SU-DHL-6 (cell line): ENCODE measurements around the gene C4B.

Experiments used
- H2AFZ ChIP-seq: fragments of 200-600 bp; sonication (generic); 2 replicates; pipeline ENCODE4 v1.6.1; 2014; ENCODE audit warnings: low read depth, mild to moderate bottlenecking, moderate library complexity, mixed read lengths, antibody characterized with exemption, low read length; ENCODE audit not compliant: severe bottlenecking
- H3F3A ChIP-seq: fragments of 200-600 bp; shearing (Covaris generic); 2 replicates; pipeline ENCODE4 v1.6.0; 2016; ENCODE audit warnings: antibody characterized with exemption, mild to moderate bottlenecking; ENCODE audit not compliant: insufficient read depth
- H3K27ac ChIP-seq: fragments of 200-600 bp; sonication (generic); 2 replicates; pipeline ENCODE4 v1.5.1; 2016; ENCODE audit warnings: low read depth, mild to moderate bottlenecking, low read length, moderate library complexity, mixed read lengths
- H3K27me3 ChIP-seq: fragments of 200-600 bp; sonication (generic), shearing (Covaris generic); 2 replicates; pipeline ENCODE4 v1.6.0; 2014; ENCODE audit warnings: mild to moderate bottlenecking, low read length
- H3K36me3 ChIP-seq: fragments of 200-600 bp; sonication (generic); 2 replicates; pipeline ENCODE4 v1.6.1; 2014; ENCODE audit warnings: mild to moderate bottlenecking, low read length, mixed read lengths
- H3K4me2 ChIP-seq: fragments of 300-600, 200-600 bp; shearing (Covaris generic), sonication (generic); 2 replicates; pipeline ENCODE4 v1.6.0; 2014; ENCODE audit warnings: low read length, low read depth, mild to moderate bottlenecking; ENCODE audit not compliant: poor library complexity, severe bottlenecking
- H3K4me3 ChIP-seq: fragments of 200-600 bp; sonication (generic); 2 replicates; pipeline ENCODE4 v1.5.1; 2014; ENCODE audit warnings: antibody characterized with exemption, low read length, mild to moderate bottlenecking, mixed read lengths; ENCODE audit not compliant: insufficient read depth, poor library complexity, severe bottlenecking
- H3K79me2 ChIP-seq: fragments of 200-600 bp; sonication (generic); 2 replicates; pipeline ENCODE4 v1.6.1; 2014; ENCODE audit warnings: mild to moderate bottlenecking, low read length, moderate library complexity; ENCODE audit not compliant: insufficient read depth
- H3K9ac ChIP-seq: fragments of 200-600 bp; sonication (generic); 2 replicates; pipeline ENCODE4 v1.7.0; 2014; ENCODE audit warnings: mild to moderate bottlenecking, low read length
- H3K9me2 ChIP-seq: fragments of 200-600 bp; sonication (generic); replicated peaks from 2 replicates; pipeline ENCODE4 v1.6.1; 2014; ENCODE audit warnings: low read length; ENCODE audit not compliant: insufficient read depth
- H3K9me3 ChIP-seq: fragments of 200-600 bp; sonication (generic); 2 replicates; pipeline ENCODE4 v1.6.1; 2014; ENCODE audit warnings: low read length, mixed read lengths; ENCODE audit not compliant: insufficient read depth
- H4K20me1 ChIP-seq: fragments of 200-600 bp; sonication (generic); 2 replicates; pipeline ENCODE4 v1.6.1; 2014; ENCODE audit warnings: low read depth, mild to moderate bottlenecking, antibody characterized with exemption, low read length, moderate library complexity, mixed read lengths
- EZH2phosphoT487 ChIP-seq: fragments of 200-600 bp; sonication (generic), shearing (Covaris generic); conservative IDR thresholded peaks from 2 replicates; pipeline ENCODE4 v1.6.1; 2018; ENCODE audit warnings: mild to moderate bottlenecking, antibody characterized with exemption, low read length, moderate library complexity, mixed read lengths
- TF ChIP-seq, protein P1 (sequence below): fragments of 200-600 bp; sonication (generic); IDR thresholded peaks from one replicate; pipeline ENCODE4 v1.5.1; 2017; ENCODE audit warnings: antibody characterized with exemption, mild to moderate bottlenecking, low read length, moderate library complexity; ENCODE audit not compliant: insufficient read depth, poor library complexity, severe bottlenecking

Gene C4B

GRCh38 chr6:32069460-32069859 is 54.9 kb downstream of the C4B start:
- TF ChIP-seq, protein P1, sequence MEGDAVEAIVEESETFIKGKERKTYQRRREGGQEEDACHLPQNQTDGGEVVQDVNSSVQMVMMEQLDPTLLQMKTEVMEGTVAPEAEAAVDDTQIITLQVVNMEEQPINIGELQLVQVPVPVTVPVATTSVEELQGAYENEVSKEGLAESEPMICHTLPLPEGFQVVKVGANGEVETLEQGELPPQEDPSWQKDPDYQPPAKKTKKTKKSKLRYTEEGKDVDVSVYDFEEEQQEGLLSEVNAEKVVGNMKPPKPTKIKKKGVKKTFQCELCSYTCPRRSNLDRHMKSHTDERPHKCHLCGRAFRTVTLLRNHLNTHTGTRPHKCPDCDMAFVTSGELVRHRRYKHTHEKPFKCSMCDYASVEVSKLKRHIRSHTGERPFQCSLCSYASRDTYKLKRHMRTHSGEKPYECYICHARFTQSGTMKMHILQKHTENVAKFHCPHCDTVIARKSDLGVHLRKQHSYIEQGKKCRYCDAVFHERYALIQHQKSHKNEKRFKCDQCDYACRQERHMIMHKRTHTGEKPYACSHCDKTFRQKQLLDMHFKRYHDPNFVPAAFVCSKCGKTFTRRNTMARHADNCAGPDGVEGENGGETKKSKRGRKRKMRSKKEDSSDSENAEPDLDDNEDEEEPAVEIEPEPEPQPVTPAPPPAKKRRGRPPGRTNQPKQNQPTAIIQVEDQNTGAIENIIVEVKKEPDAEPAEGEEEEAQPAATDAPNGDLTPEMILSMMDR = no peak
- no peak for TF ChIP-seq EZH2phosphoT487
- Histone ChIP-seq H4K20me1 (no peaks in the 10 kb centered on the region), H3K9me3 (no peaks in the 10 kb centered on the region), H3F3A (no peaks in the 10 kb centered on the region), H3K27me3 (no peaks in the 10 kb centered on the region), H3K4me3 (no peak overlapping the region), H3K27ac (no peak overlapping the region), H3K9me2 (no peaks in the 10 kb centered on the region), H3K9ac (no peak overlapping the region), H2AFZ (no peak overlapping the region), H3K79me2 (no peaks in the 10 kb centered on the region), H3K36me3 (no peaks in the 10 kb centered on the region), H3K4me2 (no peak overlapping the region)

DNA sequence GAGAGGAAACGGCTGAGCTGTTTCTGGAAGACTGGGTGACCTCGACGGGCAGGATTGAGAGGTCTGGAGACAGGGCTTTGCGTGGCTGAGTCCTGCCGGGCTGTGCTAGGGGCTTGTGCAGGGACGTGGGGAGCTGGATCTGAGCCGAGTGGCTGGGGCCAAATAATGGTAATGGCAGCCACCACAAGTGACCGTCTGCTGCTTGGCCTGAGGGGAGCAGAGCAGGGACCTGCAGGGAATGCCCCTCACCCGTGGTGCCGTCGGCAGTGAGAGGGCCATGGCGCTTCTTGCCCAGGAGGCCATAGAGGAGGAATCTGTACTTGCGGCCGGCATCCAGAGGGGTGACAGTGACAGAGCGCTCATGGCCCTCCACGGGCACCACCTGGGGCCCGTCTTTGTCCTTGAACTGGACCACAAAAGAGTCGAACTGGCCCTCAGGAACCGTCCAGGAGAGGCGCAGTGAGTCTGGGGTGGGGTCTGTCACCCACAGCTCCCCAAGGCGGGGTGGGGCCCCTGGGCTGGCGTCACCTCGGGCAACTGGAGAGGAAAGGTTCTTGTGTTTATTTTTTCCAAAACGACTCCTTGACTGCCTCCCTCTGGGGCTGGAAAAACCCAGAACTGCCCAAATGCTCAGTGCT is 55.4 kb downstream of the C4B start:
- Histone ChIP-seq H3F3A (no peaks in the 10 kb centered on the region), H3K27ac (no peak overlapping the region), H3K36me3 (no peaks in the 10 kb centered on the region), H3K79me2 (no peaks in the 10 kb centered on the region), H2AFZ (no peak overlapping the region), H3K9me2 (no peaks in the 10 kb centered on the region), H3K4me3 (no peak overlapping the region), H3K9ac (no peak overlapping the region), H3K9me3 (no peaks in the 10 kb centered on the region), H4K20me1 (no peaks in the 10 kb centered on the region), H3K27me3 (no peaks in the 10 kb centered on the region), H3K4me2 (no peak overlapping the region)
- no peak for TF ChIP-seq EZH2phosphoT487
- TF ChIP-seq, protein P1 = no peak

DNA sequence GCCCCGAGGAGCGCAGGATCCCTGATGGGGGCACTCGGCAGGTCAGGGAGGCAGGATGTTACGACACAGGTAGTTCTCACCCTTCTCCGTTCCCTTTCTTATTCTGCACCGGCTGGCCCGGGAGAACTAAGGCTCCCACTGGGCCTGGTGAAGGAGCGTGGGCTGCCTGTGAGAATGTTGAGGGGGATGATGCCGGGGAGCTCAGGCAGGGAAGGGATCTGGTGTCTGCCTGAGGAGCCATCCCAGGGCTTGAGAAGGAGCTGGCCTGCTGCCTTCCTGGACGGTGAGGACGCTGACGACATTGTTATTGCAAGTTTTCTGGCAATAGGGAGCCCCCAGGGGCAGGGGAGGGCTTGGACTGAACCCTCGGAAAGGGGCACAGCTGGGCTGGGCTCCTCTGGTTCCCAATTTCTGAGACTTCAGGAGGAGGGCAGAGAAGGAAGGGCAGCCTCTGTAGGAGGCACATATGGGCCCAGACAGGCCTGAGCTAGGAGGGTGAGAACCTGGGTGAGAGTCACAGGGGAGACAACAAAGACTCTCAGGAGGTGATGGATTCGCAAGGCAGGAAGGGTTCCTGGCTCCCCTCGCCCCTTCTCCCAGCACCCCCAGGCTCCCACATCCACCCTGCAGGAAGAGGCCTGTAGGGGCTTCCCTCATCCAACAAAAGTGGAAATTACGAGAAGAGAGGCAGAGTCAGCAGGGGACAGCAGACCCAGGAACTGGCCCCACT is 56.4 kb downstream of the C4B start:
- no peaks in the 10 kb centered on the region for H3K36me3 ChIP-seq
- no peak overlapping the region for H3K9ac ChIP-seq
- H3F3A ChIP-seq = no peaks in the 10 kb centered on the region
- H3K27me3 ChIP-seq = no peaks in the 10 kb centered on the region
- H3K79me2 ChIP-seq = no peaks in the 10 kb centered on the region
- no peaks in the 10 kb centered on the region for H3K9me2 ChIP-seq
- H4K20me1 ChIP-seq = no peaks in the 10 kb centered on the region
- H2AFZ ChIP-seq = no peak overlapping the region
- no peak overlapping the region for H3K27ac ChIP-seq
- no peak overlapping the region for H3K4me3 ChIP-seq
- H3K4me2 ChIP-seq = no peak overlapping the region
- TF ChIP-seq, protein P1 = no peak
- no peak for TF ChIP-seq EZH2phosphoT487
- no peaks in the 10 kb centered on the region for H3K9me3 ChIP-seq
